HepG2 (cell line): ENCODE data around the gene MRI1. TPM values are rescaled to one million over a fixed set of nuclear protein-coding genes. Genes with fewer than 3 reads are reported as not detected.

Experiments
- ATF7 ChIP-seq, 2 experiments: fragments of 450-650 bp in 1 of 2; sonication (generic) in 1 of 2; formaldehyde crosslinking in 1 of 2; IDR thresholded peaks; 2 replicates each; pipeline versions ENCODE4 v1.4.0 to v1.6.1; 2016 to 2020; ENCODE audit warnings: antibody characterized with exemption in 1 of 2, mild to moderate bottlenecking in 1 of 2, missing genetic modification reagents in 1 of 2
- CBX2 ChIP-seq, 2 experiments: fragments of 200-600 bp in 1 of 2; sonication (generic); formaldehyde crosslinking in 1 of 2; IDR thresholded peaks; 2 replicates each; pipeline versions ENCODE4 v1.7.0 to v1.8.1; 2018 to 2022; ENCODE audit warnings: low read depth in 2 of 2, low read length in 1 of 2, mild to moderate bottlenecking in 1 of 2, missing genetic modification reagents in 1 of 2
- CENPT ChIP-seq: sonication (generic); formaldehyde crosslinking; IDR thresholded peaks from 2 replicates; pipeline ENCODE4 v1.8.0; 2022; ENCODE audit warnings: low read depth, mild to moderate bottlenecking, moderate library complexity, missing genetic modification reagents
- DMAP1 ChIP-seq: IDR thresholded peaks from 2 replicates; pipeline ENCODE4 v1.6.1; 2016
- ELF4 ChIP-seq: sonication (generic); formaldehyde crosslinking; IDR thresholded peaks from 2 replicates; pipeline ENCODE4 v1.5.0; 2020; ENCODE audit warnings: missing genetic modification reagents, mild to moderate bottlenecking, moderate library complexity, borderline replicate concordance
- GABPB1 ChIP-seq: IDR thresholded peaks from 2 replicates; pipeline ENCODE4 v1.6.1; 2016; ENCODE audit warnings: mild to moderate bottlenecking, missing genetic modification reagents, moderate library complexity, missing compliant biosample characterization
- HIC2 ChIP-seq: sonication (generic); formaldehyde crosslinking; IDR thresholded peaks from 2 replicates; pipeline ENCODE4 v1.9.0; 2022; ENCODE audit warnings: low read depth, missing genetic modification reagents
- HNF4A ChIP-seq: sonication (generic); formaldehyde crosslinking; IDR thresholded peaks from 2 replicates; pipeline ENCODE4 v1.4.0; 2020; ENCODE audit warnings: missing genetic modification reagents
- HNRNPLL ChIP-seq: fragments of 200-400 bp; formaldehyde crosslinking; IDR thresholded peaks from 2 replicates; pipeline ENCODE4 v1.6.1; 2017; ENCODE audit warnings: mild to moderate bottlenecking, low read depth, low read length; ENCODE audit not compliant: poor library complexity, severe bottlenecking
- KLF11 ChIP-seq: IDR thresholded peaks from 2 replicates; pipeline ENCODE4 v1.6.1; 2016; ENCODE audit warnings: missing compliant biosample characterization
- KLF12 ChIP-seq: sonication (generic); formaldehyde crosslinking; IDR thresholded peaks from 2 replicates; pipeline ENCODE4 v1.4.0; 2020; ENCODE audit warnings: missing genetic modification reagents, borderline replicate concordance
- RARA ChIP-seq: IDR thresholded peaks from 2 replicates; pipeline ENCODE4 v1.6.1; 2016; ENCODE audit warnings: missing genetic modification reagents, missing compliant biosample characterization
- XBP1 ChIP-seq: sonication (generic); formaldehyde crosslinking; IDR thresholded peaks from 2 replicates; pipeline ENCODE4 v1.5.0; 2020; ENCODE audit warnings: missing genetic modification reagents
- ZFP82 ChIP-seq: sonication (generic); formaldehyde crosslinking; IDR thresholded peaks from 2 replicates; pipeline ENCODE4 v1.5.1; 2020; ENCODE audit warnings: mild to moderate bottlenecking, missing genetic modification reagents, borderline replicate concordance
- ZMYM3 ChIP-seq: sonication (generic); formaldehyde crosslinking; IDR thresholded peaks from 2 replicates; pipeline ENCODE4 v1.5.1; 2020; ENCODE audit warnings: mild to moderate bottlenecking, missing genetic modification reagents
- ZNF317 ChIP-seq: sonication (generic); formaldehyde crosslinking; IDR thresholded peaks from 2 replicates; pipeline ENCODE4 v1.5.0; 2020; ENCODE audit warnings: mild to moderate bottlenecking, missing genetic modification reagents
- ZNF484 ChIP-seq: sonication (generic); formaldehyde crosslinking; IDR thresholded peaks from 2 replicates; pipeline ENCODE4 v1.5.1; 2020; ENCODE audit warnings: mild to moderate bottlenecking, low read depth, missing genetic modification reagents, borderline replicate concordance
- ZNF776 ChIP-seq: sonication (generic); formaldehyde crosslinking; IDR thresholded peaks from 2 replicates; pipeline ENCODE4 v1.4.0; 2020; ENCODE audit warnings: mild to moderate bottlenecking, missing genetic modification reagents
- polyA plus RNA-seq, 8 experiments: library from polyadenylated mRNA; depleted of rRNA in 3 of 8; stranded (reverse) in 7 of 8; unstranded in 1 of 8; fragments of >200 nt; fragmentation: Illumina TruSeq in 4 of 8; extraction: Trizol in 4 of 8; gene quantifications; 2 replicates each; pipeline versions ENCODE4 v1.2.1 to v1.2.3, GENCODE V29; 2011 to 2016; ENCODE audit warnings: low read depth in 4 of 8, missing spikeins in 1 of 8, mixed read lengths in 1 of 8; ENCODE audit not compliant: insufficient read depth in 1 of 8
- total RNA-seq, 5 experiments: library from RNA; depleted of rRNA; stranded (reverse); fragments of >200 nt; fragmentation: Illumina TruSeq; extraction: Trizol; gene quantifications; 2 replicates each; pipeline ENCODE4 v1.2.3, GENCODE V29; 2016; ENCODE audit warnings: low read depth in 1 of 5
- TF ChIP-seq, protein P1 (sequence below): sonication (generic); formaldehyde crosslinking; conservative IDR thresholded peaks from 2 replicates; pipeline ENCODE4 v1.4.0; 2020; ENCODE audit warnings: missing genetic modification reagents
- TF ChIP-seq, protein P2 (sequence below): IDR thresholded peaks from 2 replicates; pipeline ENCODE4 v1.6.1; 2012; ENCODE audit warnings: low read length, improper control_type of control experiment
- TF ChIP-seq, protein P3 (sequence below): sonication (generic); formaldehyde crosslinking; IDR thresholded peaks from 2 replicates; pipeline ENCODE4 v1.5.1; 2020; ENCODE audit warnings: missing genetic modification reagents, mild to moderate bottlenecking, borderline replicate concordance

Gene MRI1
- total and polyA plus RNA-seq, 2 of the 13 experiments (the other 11 are each of a cell fraction or from before 2014, with no cell fraction given), result 20.1 to 20.6 TPM

DNA sequence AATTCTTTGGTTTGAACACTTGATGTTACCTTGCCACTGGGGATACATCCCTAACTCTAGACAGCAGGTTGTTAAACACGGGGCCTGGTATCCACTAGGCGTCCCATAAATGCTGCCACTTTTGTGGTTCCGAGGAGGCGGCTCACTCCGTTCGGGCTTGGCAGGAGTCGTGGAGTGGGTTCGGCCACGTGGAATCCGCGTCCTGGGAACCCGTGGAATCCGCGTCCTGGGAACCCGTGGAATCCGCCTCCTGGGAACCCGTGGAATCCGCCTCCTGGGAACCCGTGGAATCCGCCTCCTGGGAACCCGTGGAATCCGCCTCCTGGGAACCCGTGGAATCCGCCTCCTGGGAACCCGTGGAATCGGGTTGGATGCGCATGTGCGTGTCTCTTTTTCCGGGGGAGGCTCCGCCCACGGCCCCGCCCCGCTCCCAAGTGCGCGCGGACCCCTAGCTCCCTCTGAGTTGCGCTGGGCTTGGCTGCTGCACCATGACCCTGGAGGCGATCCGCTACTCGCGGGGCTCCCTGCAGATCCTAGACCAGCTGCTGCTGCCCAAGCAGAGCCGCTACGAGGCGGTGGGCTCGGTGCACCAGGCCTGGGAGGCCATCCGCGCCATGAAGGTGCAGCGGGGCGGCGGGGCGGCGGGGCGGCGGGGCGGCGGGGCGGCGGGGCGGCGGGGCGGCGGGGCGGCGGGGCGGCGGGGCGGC, at the start of gene MRI1 (continued):
- TF ChIP-seq CBX2 (IDR thresholded peaks at IDR 0.05; ENCODE audit: low read depth, low read length), result no peak
- no peak for TF ChIP-seq CBX2 (CRISPR knock-in tag; IDR thresholded peaks at IDR 0.05; ENCODE audit: low read depth)
- TF ChIP-seq, protein P1, sequence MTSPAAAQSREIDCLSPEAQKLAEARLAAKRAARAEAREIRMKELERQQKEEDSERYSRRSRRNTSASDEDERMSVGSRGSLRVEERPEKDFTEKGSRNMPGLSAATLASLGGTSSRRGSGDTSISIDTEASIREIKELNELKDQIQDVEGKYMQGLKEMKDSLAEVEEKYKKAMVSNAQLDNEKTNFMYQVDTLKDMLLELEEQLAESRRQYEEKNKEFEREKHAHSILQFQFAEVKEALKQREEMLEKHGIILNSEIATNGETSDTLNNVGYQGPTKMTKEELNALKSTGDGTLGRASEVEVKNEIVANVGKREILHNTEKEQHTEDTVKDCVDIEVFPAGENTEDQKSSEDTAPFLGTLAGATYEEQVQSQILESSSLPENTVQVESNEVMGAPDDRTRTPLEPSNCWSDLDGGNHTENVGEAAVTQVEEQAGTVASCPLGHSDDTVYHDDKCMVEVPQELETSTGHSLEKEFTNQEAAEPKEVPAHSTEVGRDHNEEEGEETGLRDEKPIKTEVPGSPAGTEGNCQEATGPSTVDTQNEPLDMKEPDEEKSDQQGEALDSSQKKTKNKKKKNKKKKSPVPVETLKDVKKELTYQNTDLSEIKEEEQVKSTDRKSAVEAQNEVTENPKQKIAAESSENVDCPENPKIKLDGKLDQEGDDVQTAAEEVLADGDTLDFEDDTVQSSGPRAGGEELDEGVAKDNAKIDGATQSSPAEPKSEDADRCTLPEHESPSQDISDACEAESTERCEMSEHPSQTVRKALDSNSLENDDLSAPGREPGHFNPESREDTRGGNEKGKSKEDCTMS (CRISPR knock-in tag), result no peak
- TF ChIP-seq, protein P2, sequence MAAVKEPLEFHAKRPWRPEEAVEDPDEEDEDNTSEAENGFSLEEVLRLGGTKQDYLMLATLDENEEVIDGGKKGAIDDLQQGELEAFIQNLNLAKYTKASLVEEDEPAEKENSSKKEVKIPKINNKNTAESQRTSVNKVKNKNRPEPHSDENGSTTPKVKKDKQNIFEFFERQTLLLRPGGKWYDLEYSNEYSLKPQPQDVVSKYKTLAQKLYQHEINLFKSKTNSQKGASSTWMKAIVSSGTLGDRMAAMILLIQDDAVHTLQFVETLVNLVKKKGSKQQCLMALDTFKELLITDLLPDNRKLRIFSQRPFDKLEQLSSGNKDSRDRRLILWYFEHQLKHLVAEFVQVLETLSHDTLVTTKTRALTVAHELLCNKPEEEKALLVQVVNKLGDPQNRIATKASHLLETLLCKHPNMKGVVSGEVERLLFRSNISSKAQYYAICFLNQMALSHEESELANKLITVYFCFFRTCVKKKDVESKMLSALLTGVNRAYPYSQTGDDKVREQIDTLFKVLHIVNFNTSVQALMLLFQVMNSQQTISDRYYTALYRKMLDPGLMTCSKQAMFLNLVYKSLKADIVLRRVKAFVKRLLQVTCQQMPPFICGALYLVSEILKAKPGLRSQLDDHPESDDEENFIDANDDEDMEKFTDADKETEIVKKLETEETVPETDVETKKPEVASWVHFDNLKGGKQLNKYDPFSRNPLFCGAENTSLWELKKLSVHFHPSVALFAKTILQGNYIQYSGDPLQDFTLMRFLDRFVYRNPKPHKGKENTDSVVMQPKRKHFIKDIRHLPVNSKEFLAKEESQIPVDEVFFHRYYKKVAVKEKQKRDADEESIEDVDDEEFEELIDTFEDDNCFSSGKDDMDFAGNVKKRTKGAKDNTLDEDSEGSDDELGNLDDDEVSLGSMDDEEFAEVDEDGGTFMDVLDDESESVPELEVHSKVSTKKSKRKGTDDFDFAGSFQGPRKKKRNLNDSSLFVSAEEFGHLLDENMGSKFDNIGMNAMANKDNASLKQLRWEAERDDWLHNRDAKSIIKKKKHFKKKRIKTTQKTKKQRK, result no peak
- no peak for TF ChIP-seq ZMYM3
- TF ChIP-seq ZNF317 (CRISPR knock-in tag), result no peak
- 0 out of 2 replicates have a peak, but pooled peaks have one; percentile 7 for TF ChIP-seq HNF4A (CRISPR knock-in tag)
- TF ChIP-seq GABPB1 (CRISPR knock-in tag), result peak; percentile 77
- TF ChIP-seq, protein P3, sequence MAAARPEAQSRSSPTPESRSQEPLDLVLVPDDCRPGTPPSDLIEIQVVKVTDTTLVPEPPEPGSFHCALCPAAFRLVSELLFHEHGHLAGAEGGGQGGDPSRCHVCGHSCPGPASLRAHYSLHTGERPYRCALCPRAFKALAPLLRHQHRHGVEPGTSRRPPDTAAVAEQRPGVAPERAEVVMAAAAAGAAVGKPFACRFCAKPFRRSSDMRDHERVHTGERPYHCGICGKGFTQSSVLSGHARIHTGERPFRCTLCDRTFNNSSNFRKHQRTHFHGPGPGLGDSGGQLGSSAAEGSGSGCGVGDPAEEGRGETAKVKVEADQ, result 0 out of 2 replicates have a peak, but pooled peaks have one; percentile 39
- no peak for TF ChIP-seq ELF4 (CRISPR knock-in tag)
- no peak for TF ChIP-seq KLF11 (CRISPR knock-in tag)
- TF ChIP-seq HNRNPLL, result peak; percentile 82
- no peak for TF ChIP-seq CENPT
- TF ChIP-seq RARA (CRISPR knock-in tag), result no peak
- TF ChIP-seq ZNF776 (CRISPR knock-in tag), result no peak; the same call in 1 of the 2 replicates
- TF ChIP-seq XBP1 (CRISPR knock-in tag), result no peak
- no peak for TF ChIP-seq DMAP1 (CRISPR knock-in tag)
- TF ChIP-seq HIC2 (CRISPR knock-in tag), result 0 out of 2 replicates have a peak, but pooled peaks have one; percentile 2
- TF ChIP-seq ZNF484, result no peak
- TF ChIP-seq ZFP82 (CRISPR knock-in tag), result no peak
- 0 out of 2 replicates have a peak, but pooled peaks have one; percentile 35 for TF ChIP-seq KLF12
- no peak for TF ChIP-seq ATF7 (IDR thresholded peaks at IDR 0.05)
- no peak for TF ChIP-seq ATF7 (CRISPR knock-in tag; IDR thresholded peaks at IDR 0.05)
